K562 (cell line): Measurements from ENCODE around the gene MPV17L2. TPM values are rescaled to one million over a fixed set of nuclear protein-coding genes. Genes with fewer than 3 reads are reported as not detected.

Experiments used
- CREM ChIP-seq: IDR thresholded peaks from 2 replicates; pipeline ENCODE4 v1.6.1; 2014; ENCODE audit warnings: antibody characterized with exemption, low read depth
- DPF2 ChIP-seq: fragments of 450-650 bp; IDR thresholded peaks from 2 replicates; pipeline ENCODE4 v1.6.1; 2016
- FOXM1 ChIP-seq, 2 experiments: fragments of 450-650 bp in 1 of 2; sonication (generic) in 1 of 2; formaldehyde crosslinking in 1 of 2; IDR thresholded peaks; 2 replicates each; pipeline versions ENCODE4 v1.6.1 to v1.9.0; 2017 to 2022; ENCODE audit warnings: low read depth in 2 of 2, mild to moderate bottlenecking in 2 of 2, missing genetic modification reagents in 1 of 2, moderate library complexity in 1 of 2
- LEF1 ChIP-seq: fragments of 450-650 bp; IDR thresholded peaks from 2 replicates; pipeline ENCODE4 v1.6.1; 2016; ENCODE audit warnings: mild to moderate bottlenecking
- MXI1 ChIP-seq: IDR thresholded peaks from 2 replicates; pipeline ENCODE4 v1.6.1; 2011; ENCODE audit warnings: low read depth, mild to moderate bottlenecking, improper control_type of control experiment, low read length
- NR2C2 ChIP-seq, 2 experiments: fragments of 200-800 bp in 1 of 2; sonication (Bioruptor generic) in 1 of 2; sonication (generic) in 1 of 2; formaldehyde crosslinking in 1 of 2; IDR thresholded peaks; 2 replicates each; pipeline versions ENCODE4 v1.6.1 to v1.8.0; 2016 to 2022; ENCODE audit warnings: mild to moderate bottlenecking in 1 of 2, missing compliant biosample characterization in 1 of 2, missing genetic modification characterization in 1 of 2, missing genetic modification reagents in 1 of 2
- ZNF699 ChIP-seq: fragments of 250-450 bp; sonication (Bioruptor Pico); IDR thresholded peaks from 2 replicates; pipeline ENCODE4 v1.8.0; 2021; ENCODE audit warnings: mild to moderate bottlenecking, moderate library complexity; ENCODE audit not compliant: insufficient replicate concordance
- polyA plus RNA-seq, 8 experiments: library from polyadenylated mRNA; depleted of rRNA in 4 of 8; stranded (reverse) in 5 of 8; unstranded in 3 of 8; fragments of >200 nt; fragmentation: Nextera tagmentation in 2 of 8; fragmentation: Illumina TruSeq in 1 of 8; extraction: Ambion mirVana in 2 of 8; extraction: Trizol in 1 of 8; gene quantifications; 2 replicates each; pipeline versions ENCODE4 v1.2.1 to v1.2.3, GENCODE V29; 2011 to 2014; ENCODE audit warnings: inconsistent platforms in 1 of 8, missing spikeins in 1 of 8
- total RNA-seq, 7 experiments: library from RNA; depleted of rRNA in 6 of 7; stranded (reverse); fragments of >200 nt in 6 of 7; fragmentation: Illumina TruSeq in 2 of 7; extraction: Trizol in 2 of 7; gene quantifications; 2 replicates each; pipeline versions ENCODE4 v1.2.1 to v1.2.3, GENCODE V29; 2011 to 2021; ENCODE audit warnings: low replicate concordance in 1 of 7
- TF ChIP-seq, protein P1 (sequence below): sonication (generic); formaldehyde crosslinking; IDR thresholded peaks from 2 replicates; pipeline ENCODE4 v1.8.1; 2023; ENCODE audit warnings: mild to moderate bottlenecking, missing genetic modification reagents
- TF ChIP-seq, protein P2 (sequence below): fragments of 450-650 bp; IDR thresholded peaks from 2 replicates; pipeline ENCODE4 v1.6.1; 2016; ENCODE audit warnings: low read depth
- TF ChIP-seq, protein P3 (sequence below), 3 experiments: fragments of 200-800 bp in 1 of 3; fragments of 250-450 bp in 1 of 3; fragments of 450-650 bp in 1 of 3; sonication (Bioruptor Pico) in 1 of 3; sonication (Bioruptor generic) in 1 of 3; formaldehyde crosslinking in 1 of 3; IDR thresholded peaks; 2 replicates each; pipeline versions ENCODE4 v1.6.1 to v1.8.0; 2016 to 2022; ENCODE audit warnings: mild to moderate bottlenecking in 2 of 3, missing genetic modification characterization in 2 of 3, missing compliant biosample characterization in 1 of 3, moderate library complexity in 1 of 3
- TF ChIP-seq, protein P4 (sequence below): fragments of 450-650 bp; formaldehyde crosslinking; IDR thresholded peaks from 2 replicates; pipeline ENCODE4 v1.4.0; 2020; ENCODE audit warnings: mild to moderate bottlenecking, moderate library complexity

The MPV17L2 gene
- total and polyA plus RNA-seq, 9 of the 15 experiments (the other 6 are each of a cell fraction or from before 2014, with no cell fraction given): 10.6 to 60.2 (median 28.5) TPM

DNA sequence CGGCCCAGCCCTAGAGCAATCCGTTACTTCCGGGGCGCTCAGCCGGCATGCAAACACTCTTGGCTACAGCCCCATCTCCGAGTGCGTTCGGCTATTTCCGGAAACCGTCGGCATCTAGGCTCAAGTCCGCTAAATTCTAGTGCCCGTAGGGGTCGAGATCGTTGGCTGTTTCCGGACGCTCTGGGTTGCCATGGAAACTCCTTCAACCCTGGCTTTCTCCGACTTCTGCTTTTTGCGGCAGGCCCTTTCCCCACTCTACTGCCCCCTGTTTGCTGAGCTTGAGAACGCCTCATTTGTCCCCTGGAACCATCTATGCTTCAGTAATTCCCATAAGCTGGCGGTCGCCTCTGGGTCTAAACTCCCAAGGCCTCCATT, 40.6 kb upstream of the MPV17L2 start (continued):
- TF ChIP-seq ZNF699: no peak
- TF ChIP-seq FOXM1 (IDR thresholded peaks at IDR 0.05; ENCODE audit: low read depth): no peak
- TF ChIP-seq FOXM1 (CRISPR knock-in tag; IDR thresholded peaks at IDR 0.05; ENCODE audit: low read depth): no peak
- TF ChIP-seq, protein P1, sequence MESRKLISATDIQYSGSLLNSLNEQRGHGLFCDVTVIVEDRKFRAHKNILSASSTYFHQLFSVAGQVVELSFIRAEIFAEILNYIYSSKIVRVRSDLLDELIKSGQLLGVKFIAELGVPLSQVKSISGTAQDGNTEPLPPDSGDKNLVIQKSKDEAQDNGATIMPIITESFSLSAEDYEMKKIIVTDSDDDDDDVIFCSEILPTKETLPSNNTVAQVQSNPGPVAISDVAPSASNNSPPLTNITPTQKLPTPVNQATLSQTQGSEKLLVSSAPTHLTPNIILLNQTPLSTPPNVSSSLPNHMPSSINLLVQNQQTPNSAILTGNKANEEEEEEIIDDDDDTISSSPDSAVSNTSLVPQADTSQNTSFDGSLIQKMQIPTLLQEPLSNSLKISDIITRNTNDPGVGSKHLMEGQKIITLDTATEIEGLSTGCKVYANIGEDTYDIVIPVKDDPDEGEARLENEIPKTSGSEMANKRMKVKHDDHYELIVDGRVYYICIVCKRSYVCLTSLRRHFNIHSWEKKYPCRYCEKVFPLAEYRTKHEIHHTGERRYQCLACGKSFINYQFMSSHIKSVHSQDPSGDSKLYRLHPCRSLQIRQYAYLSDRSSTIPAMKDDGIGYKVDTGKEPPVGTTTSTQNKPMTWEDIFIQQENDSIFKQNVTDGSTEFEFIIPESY (CRISPR knock-in tag): peak; percentile 56; the same call in 1 of the 2 replicates
- TF ChIP-seq, protein P2, sequence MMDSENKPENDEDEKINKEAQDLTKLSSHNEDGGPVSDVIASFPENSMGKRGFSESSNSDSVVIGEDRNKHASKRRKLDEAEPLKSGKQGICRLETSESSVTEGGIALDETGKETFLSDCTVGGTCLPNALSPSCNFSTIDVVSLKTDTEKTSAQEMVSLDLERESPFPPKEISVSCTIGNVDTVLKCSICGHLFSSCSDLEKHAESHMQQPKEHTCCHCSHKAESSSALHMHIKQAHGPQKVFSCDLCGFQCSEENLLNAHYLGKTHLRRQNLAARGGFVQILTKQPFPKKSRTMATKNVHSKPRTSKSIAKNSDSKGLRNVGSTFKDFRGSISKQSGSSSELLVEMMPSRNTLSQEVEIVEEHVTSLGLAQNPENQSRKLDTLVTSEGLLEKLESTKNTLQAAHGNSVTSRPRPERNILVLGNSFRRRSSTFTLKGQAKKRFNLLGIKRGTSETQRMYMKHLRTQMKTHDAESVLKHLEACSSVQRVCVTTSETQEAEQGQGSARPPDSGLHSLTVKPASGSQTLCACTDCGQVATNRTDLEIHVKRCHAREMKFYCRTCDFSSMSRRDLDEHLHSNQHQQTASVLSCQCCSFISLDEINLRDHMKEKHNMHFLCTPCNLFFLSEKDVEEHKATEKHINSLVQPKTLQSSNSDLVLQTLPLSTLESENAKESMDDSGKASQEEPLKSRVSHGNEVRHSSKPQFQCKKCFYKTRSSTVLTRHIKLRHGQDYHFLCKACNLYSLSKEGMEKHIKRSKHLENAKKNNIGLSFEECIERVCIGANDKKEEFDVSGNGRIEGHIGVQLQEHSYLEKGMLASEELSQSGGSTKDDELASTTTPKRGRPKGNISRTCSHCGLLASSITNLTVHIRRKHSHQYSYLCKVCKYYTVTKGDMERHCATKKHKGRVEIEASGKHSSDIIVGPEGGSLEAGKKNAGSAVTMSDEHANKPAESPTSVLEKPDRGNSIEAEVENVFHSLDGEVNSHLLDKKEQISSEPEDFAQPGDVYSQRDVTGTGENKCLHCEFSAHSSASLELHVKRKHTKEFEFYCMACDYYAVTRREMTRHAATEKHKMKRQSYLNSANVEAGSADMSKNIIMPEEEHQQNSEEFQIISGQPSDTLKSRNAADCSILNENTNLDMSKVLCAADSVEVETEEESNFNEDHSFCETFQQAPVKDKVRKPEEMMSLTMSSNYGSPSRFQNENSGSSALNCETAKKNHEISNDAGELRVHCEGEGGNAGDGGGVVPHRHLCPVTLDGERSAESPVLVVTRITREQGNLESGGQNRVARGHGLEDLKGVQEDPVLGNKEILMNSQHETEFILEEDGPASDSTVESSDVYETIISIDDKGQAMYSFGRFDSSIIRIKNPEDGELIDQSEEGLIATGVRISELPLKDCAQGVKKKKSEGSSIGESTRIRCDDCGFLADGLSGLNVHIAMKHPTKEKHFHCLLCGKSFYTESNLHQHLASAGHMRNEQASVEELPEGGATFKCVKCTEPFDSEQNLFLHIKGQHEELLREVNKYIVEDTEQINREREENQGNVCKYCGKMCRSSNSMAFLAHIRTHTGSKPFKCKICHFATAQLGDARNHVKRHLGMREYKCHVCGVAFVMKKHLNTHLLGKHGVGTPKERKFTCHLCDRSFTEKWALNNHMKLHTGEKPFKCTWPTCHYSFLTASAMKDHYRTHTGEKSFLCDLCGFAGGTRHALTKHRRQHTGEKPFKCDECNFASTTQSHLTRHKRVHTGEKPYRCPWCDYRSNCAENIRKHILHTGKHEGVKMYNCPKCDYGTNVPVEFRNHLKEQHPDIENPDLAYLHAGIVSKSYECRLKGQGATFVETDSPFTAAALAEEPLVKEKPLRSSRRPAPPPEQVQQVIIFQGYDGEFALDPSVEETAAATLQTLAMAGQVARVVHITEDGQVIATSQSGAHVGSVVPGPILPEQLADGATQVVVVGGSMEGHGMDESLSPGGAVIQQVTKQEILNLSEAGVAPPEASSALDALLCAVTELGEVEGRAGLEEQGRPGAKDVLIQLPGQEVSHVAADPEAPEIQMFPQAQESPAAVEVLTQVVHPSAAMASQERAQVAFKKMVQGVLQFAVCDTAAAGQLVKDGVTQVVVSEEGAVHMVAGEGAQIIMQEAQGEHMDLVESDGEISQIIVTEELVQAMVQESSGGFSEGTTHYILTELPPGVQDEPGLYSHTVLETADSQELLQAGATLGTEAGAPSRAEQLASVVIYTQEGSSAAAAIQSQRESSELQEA: no peak
- TF ChIP-seq, protein P3, sequence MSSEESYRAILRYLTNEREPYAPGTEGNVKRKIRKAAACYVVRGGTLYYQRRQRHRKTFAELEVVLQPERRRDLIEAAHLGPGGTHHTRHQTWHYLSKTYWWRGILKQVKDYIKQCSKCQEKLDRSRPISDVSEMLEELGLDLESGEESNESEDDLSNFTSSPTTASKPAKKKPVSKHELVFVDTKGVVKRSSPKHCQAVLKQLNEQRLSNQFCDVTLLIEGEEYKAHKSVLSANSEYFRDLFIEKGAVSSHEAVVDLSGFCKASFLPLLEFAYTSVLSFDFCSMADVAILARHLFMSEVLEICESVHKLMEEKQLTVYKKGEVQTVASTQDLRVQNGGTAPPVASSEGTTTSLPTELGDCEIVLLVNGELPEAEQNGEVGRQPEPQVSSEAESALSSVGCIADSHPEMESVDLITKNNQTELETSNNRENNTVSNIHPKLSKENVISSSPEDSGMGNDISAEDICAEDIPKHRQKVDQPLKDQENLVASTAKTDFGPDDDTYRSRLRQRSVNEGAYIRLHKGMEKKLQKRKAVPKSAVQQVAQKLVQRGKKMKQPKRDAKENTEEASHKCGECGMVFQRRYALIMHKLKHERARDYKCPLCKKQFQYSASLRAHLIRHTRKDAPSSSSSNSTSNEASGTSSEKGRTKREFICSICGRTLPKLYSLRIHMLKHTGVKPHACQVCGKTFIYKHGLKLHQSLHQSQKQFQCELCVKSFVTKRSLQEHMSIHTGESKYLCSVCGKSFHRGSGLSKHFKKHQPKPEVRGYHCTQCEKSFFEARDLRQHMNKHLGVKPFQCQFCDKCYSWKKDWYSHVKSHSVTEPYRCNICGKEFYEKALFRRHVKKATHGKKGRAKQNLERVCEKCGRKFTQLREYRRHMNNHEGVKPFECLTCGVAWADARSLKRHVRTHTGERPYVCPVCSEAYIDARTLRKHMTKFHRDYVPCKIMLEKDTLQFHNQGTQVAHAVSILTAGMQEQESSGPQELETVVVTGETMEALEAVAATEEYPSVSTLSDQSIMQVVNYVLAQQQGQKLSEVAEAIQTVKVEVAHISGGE (CRISPR knock-in tag; IDR thresholded peaks at IDR 0.05): peak in 1 of 3 experiments; percentile 91; a peak in 2 of 6 replicates
- TF ChIP-seq MXI1: peak; percentile 79
- TF ChIP-seq CREM: peak; percentile 60
- 0 out of 2 replicates have a peak, but pooled peaks have one; percentile 61 for TF ChIP-seq NR2C2 (CRISPR knock-in tag; IDR thresholded peaks at IDR 0.05)
- TF ChIP-seq NR2C2 (tag; IDR thresholded peaks at IDR 0.05): peak; percentile 80
- peak; percentile 55; the same call in 1 of the 2 replicates for TF ChIP-seq DPF2
- 0 out of 2 replicates have a peak, but pooled peaks have one; percentile 19 for TF ChIP-seq LEF1
- TF ChIP-seq, protein P4, sequence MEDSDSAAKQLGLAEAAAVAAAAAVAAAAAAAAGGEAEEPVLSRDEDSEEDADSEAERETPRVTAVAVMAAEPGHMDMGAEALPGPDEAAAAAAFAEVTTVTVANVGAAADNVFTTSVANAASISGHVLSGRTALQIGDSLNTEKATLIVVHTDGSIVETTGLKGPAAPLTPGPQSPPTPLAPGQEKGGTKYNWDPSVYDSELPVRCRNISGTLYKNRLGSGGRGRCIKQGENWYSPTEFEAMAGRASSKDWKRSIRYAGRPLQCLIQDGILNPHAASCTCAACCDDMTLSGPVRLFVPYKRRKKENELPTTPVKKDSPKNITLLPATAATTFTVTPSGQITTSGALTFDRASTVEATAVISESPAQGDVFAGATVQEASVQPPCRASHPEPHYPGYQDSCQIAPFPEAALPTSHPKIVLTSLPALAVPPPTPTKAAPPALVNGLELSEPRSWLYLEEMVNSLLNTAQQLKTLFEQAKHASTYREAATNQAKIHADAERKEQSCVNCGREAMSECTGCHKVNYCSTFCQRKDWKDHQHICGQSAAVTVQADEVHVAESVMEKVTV (CRISPR knock-in tag): peak; percentile 100
